Measurements from ENCODE around the gene IGFBP3.

DNA sequence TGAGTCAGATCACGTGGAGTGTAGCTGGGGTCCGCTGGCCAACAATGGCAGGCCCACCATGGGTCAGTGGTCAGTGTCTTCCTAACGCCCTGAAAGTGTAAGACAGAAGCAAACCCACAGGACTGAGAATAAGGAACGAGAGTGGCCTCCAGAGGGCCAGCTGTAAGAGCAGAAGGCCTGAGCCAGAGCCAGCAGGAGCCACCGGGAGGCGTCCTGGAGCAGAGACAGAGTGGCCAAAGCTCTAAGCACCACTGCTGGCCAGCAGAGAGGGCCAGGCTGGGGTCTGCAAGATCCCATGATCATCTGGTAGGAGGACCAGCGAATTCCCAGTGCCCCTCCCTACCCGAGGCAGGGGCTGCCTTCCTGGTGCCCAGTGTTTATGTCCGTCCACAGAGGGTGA is 57.4 kb downstream of the IGFBP3 start:
- TF ChIP-seq, protein P1, sequence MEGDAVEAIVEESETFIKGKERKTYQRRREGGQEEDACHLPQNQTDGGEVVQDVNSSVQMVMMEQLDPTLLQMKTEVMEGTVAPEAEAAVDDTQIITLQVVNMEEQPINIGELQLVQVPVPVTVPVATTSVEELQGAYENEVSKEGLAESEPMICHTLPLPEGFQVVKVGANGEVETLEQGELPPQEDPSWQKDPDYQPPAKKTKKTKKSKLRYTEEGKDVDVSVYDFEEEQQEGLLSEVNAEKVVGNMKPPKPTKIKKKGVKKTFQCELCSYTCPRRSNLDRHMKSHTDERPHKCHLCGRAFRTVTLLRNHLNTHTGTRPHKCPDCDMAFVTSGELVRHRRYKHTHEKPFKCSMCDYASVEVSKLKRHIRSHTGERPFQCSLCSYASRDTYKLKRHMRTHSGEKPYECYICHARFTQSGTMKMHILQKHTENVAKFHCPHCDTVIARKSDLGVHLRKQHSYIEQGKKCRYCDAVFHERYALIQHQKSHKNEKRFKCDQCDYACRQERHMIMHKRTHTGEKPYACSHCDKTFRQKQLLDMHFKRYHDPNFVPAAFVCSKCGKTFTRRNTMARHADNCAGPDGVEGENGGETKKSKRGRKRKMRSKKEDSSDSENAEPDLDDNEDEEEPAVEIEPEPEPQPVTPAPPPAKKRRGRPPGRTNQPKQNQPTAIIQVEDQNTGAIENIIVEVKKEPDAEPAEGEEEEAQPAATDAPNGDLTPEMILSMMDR (IDR thresholded peaks at IDR 0.05) = no peak
- no peak for TF ChIP-seq POLR2A (IDR thresholded peaks at IDR 0.05)
